HG02678 (cell line): Measurements from ENCODE around the gene DNAJC5.

Source experiments
- ATAC-seq: cut with Tn5 transposase; IDR thresholded peaks from one replicate; pipeline ENCODE4 v1.9.1; 2021; ENCODE audit warnings: mild to moderate bottlenecking, moderate library complexity; ENCODE audit not compliant: unreplicated experiment

The DNAJC5 gene

GRCh38 chr20:63978319-63979228 is 83.6 kb downstream of the DNAJC5 start:
- ATAC-seq = peak; percentile 39

- ATAC-seq = no peak
Measured at GRCh38 chr20:63979229-63979556, 84.3 kb downstream of the DNAJC5 start.

- peak; percentile 35 for ATAC-seq
Measured at GRCh38 chr20:63979557-63980316, 84.8 kb downstream of the DNAJC5 start, which contains the start of gene SAMD10. TSS of gene SAMD10 (minus strand) at chr20:63979642. CDS start at chr20:63979467, 175 bp downstream.

- peak; percentile 5 for ATAC-seq
Measured at GRCh38 chr20:63980317-63980805, 85.4 kb downstream of the DNAJC5 start.

GRCh38 chr20:63980806-63981728 is 86.1 kb downstream of the DNAJC5 start, which contains the start of gene PRPF6:
TSS of gene PRPF6 (plus strand) at chr20:63981132. CDS start at chr20:63981246, 114 bp downstream.
- peak; percentile 59 for ATAC-seq

GRCh38 chr20:63982937-63983336 is 88.0 kb downstream of the DNAJC5 start:
- ATAC-seq = no peak
